NT2/D1 (cell line): Measurements from ENCODE around the gene PABPC4L.

ENCODE experiments used
- DNase-seq: peaks from one replicate; pipeline ENCODE4 v3.0.0-alpha.2; 2011; ENCODE audit warnings: low read depth, low spot score
- H3K27me3 ChIP-seq: 2 replicates; pipeline ENCODE4 v1.6.0; 2011; ENCODE audit warnings: mild to moderate bottlenecking; ENCODE audit not compliant: insufficient read length, insufficient read depth
- H3K36me3 ChIP-seq: 2 replicates; pipeline ENCODE4 v1.6.1; 2011; ENCODE audit warnings: mild to moderate bottlenecking, low read length, mixed read lengths; ENCODE audit not compliant: insufficient read depth, insufficient read length
- H3K4me1 ChIP-seq: 2 replicates; pipeline ENCODE4 v1.5.1; 2011; ENCODE audit not compliant: insufficient read depth, insufficient read length
- H3K4me3 ChIP-seq: 2 replicates; pipeline ENCODE4 v1.5.1; 2011; ENCODE audit warnings: low read depth; ENCODE audit not compliant: insufficient read length
- H3K9ac ChIP-seq: 2 replicates; pipeline ENCODE4 v1.6.0; 2011; ENCODE audit warnings: low read depth; ENCODE audit not compliant: insufficient read length
- H3K9me3 ChIP-seq: 2 replicates; pipeline ENCODE4 v1.5.1; 2011; ENCODE audit warnings: mild to moderate bottlenecking, low read length; ENCODE audit not compliant: insufficient read depth
- SUZ12 ChIP-seq: IDR thresholded peaks from 2 replicates; pipeline ENCODE4 v1.6.1; 2011; ENCODE audit not compliant: insufficient read length, insufficient read depth; ENCODE audit errors: extremely low read depth
- YY1 ChIP-seq: IDR thresholded peaks from 2 replicates; pipeline ENCODE4 v1.6.1; 2011; ENCODE audit not compliant: insufficient read length, insufficient read depth
- ZNF274 ChIP-seq: IDR thresholded peaks from 2 replicates; pipeline ENCODE4 v1.6.1; 2011; ENCODE audit warnings: mild to moderate bottlenecking, low read depth, low read length

Gene PABPC4L

DNA sequence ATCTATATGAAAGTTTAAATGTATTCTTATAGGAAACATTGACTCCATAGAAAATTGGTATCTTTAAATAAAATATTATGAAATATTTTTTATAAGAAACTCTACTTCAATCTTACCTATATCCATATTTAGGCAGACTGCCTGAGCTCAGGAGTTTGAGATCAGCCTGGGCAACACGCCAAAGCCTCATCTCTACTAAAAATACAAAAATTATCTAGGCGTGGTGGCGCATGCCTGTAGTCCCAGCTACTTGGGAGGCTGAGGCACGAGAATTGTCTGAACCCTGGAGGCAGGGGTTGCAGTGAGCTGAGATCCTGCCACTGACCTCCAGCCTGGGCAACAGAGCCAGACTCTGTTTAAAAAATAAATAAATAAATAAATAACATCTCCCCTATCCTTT is 47.5 kb downstream of the PABPC4L start:
- H3K36me3 ChIP-seq = no peaks in the 10 kb centered on the region
- no peaks in the 10 kb centered on the region for H3K27me3 ChIP-seq
- no peak for TF ChIP-seq ZNF274
- no peak for TF ChIP-seq YY1
- TF ChIP-seq SUZ12 = no peak
- no peak overlapping the region for H3K4me3 ChIP-seq
- no peaks in the 10 kb centered on the region for H3K4me1 ChIP-seq
- H3K9ac ChIP-seq = no peak overlapping the region
- H3K9me3 ChIP-seq = no peaks in the 10 kb centered on the region
- DNase-seq = no peak

DNA sequence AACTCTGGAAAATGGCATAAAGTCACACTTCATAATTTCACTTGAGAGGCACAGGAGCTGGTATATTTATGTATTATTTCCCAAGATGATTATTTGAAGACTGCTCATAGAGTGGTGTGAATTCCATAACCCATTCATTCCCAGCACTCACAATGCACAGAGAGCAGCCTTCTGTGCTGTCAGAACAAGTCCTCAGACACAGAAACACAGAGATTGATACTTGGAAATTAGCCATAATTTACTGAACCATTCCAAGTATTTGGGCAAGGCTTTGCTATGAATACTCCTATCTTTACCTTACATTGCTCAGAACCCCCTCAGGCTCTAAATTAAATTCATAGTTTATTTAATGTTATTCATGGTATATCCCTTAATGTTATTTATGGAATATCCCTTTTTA is 53.6 kb downstream of the PABPC4L start:
- H3K4me3 ChIP-seq = no peak overlapping the region
- no peaks in the 10 kb centered on the region for H3K36me3 ChIP-seq
- peaks cover 7% of the 10 kb centered on the region; the same call in 1 of the 2 replicates for H3K9me3 ChIP-seq
- H3K27me3 ChIP-seq = no peaks in the 10 kb centered on the region
- TF ChIP-seq ZNF274 (no peak), YY1 (no peak), SUZ12 (no peak)
- H3K4me1 ChIP-seq = no peaks in the 10 kb centered on the region
- DNase-seq = no peak
- no peak overlapping the region for H3K9ac ChIP-seq
